K562 (cell line): ENCODE measurements around the gene CIB2.

Experiments
- MTA1 ChIP-seq: fragments of 450-650 bp; IDR thresholded peaks from 2 replicates; pipeline ENCODE4 v1.6.1; 2017; ENCODE audit warnings: borderline replicate concordance
- ZNF589 ChIP-seq: fragments of 200-800 bp; sonication (Bioruptor generic); IDR thresholded peaks from 2 replicates; pipeline ENCODE4 v1.6.1; 2016; ENCODE audit warnings: low read depth, missing genetic modification characterization, missing compliant biosample characterization
- ZZZ3 ChIP-seq: fragments of 450-650 bp; IDR thresholded peaks from 2 replicates; pipeline ENCODE4 v1.6.1; 2016; ENCODE audit warnings: antibody characterized with exemption, mild to moderate bottlenecking, moderate library complexity

GRCh38 chr15:78059110-78059839, 72.0 kb downstream of the CIB2 start:
- TF ChIP-seq ZZZ3 = no peak
- TF ChIP-seq ZNF589 (CRISPR knock-in tag) = no peak
- no peak for TF ChIP-seq MTA1
